ENCODE data around the gene CCDC27.

The CCDC27 gene

GRCh38 chr1:3707298-3707938 lies 44.8 kb upstream of the CCDC27 start:
- peaks cover 13% of the 10 kb centered on the region for H3K27me3 ChIP-seq (ENCODE audit: insufficient read depth, insufficient read length)
- H3K4me1 ChIP-seq (ENCODE audit: insufficient read depth, insufficient read length): peaks cover 23% of the 10 kb centered on the region
- H3K9ac ChIP-seq (ENCODE audit: insufficient read length, low read depth): peak overlapping the region; percentile 50
- no peaks in the 10 kb centered on the region for H3K36me3 ChIP-seq (ENCODE audit: insufficient read depth, insufficient read length, low read length)
- no peak for DNase-seq (ENCODE audit: low read depth, low spot score)
- H3K9me3 ChIP-seq (ENCODE audit: insufficient read depth, low read length): no peaks in the 10 kb centered on the region
- no peak for TF ChIP-seq YY1 (IDR thresholded peaks at IDR 0.05; ENCODE audit: insufficient read depth, insufficient read length)
- no peak for TF ChIP-seq ZNF274 (IDR thresholded peaks at IDR 0.05; ENCODE audit: low read depth, low read length)
- TF ChIP-seq SUZ12 (IDR thresholded peaks at IDR 0.05; ENCODE audit: extremely low read depth, insufficient read depth, insufficient read length): no peak
- peak overlapping the region; percentile 18 for H3K4me3 ChIP-seq (ENCODE audit: insufficient read length, low read depth)

GRCh38 chr1:3707939-3708328 lies 44.3 kb upstream of the CCDC27 start:
- H3K4me3 ChIP-seq (ENCODE audit: insufficient read length, low read depth): peak overlapping the region; percentile 18
- peaks cover 13% of the 10 kb centered on the region for H3K27me3 ChIP-seq (ENCODE audit: insufficient read depth, insufficient read length)
- peaks cover 23% of the 10 kb centered on the region for H3K4me1 ChIP-seq (ENCODE audit: insufficient read depth, insufficient read length)
- H3K36me3 ChIP-seq (ENCODE audit: insufficient read depth, insufficient read length, low read length): no peaks in the 10 kb centered on the region
- TF ChIP-seq SUZ12 (IDR thresholded peaks at IDR 0.05; ENCODE audit: extremely low read depth, insufficient read depth, insufficient read length): no peak
- TF ChIP-seq YY1 (IDR thresholded peaks at IDR 0.05; ENCODE audit: insufficient read depth, insufficient read length): no peak
- TF ChIP-seq ZNF274 (IDR thresholded peaks at IDR 0.05; ENCODE audit: low read depth, low read length): no peak
- H3K9ac ChIP-seq (ENCODE audit: insufficient read length, low read depth): peak overlapping the region; percentile 50
- no peak for DNase-seq (ENCODE audit: low read depth, low spot score)
- no peaks in the 10 kb centered on the region for H3K9me3 ChIP-seq (ENCODE audit: insufficient read depth, low read length)

- no peak for TF ChIP-seq SUZ12 (IDR thresholded peaks at IDR 0.05; ENCODE audit: extremely low read depth, insufficient read depth, insufficient read length)
- TF ChIP-seq YY1 (IDR thresholded peaks at IDR 0.05; ENCODE audit: insufficient read depth, insufficient read length): no peak
- no peak for TF ChIP-seq ZNF274 (IDR thresholded peaks at IDR 0.05; ENCODE audit: low read depth, low read length)
- no peak for DNase-seq (ENCODE audit: low read depth, low spot score)
- Histone ChIP-seq H3K9ac (ENCODE audit: insufficient read length, low read depth) (peak overlapping the region; percentile 32), H3K36me3 (ENCODE audit: insufficient read depth, insufficient read length, low read length) (no peaks in the 10 kb centered on the region), H3K4me1 (ENCODE audit: insufficient read depth, insufficient read length) (peaks cover 25% of the 10 kb centered on the region), H3K4me3 (ENCODE audit: insufficient read length, low read depth) (no peak overlapping the region), H3K27me3 (ENCODE audit: insufficient read depth, insufficient read length) (peaks cover 13% of the 10 kb centered on the region), H3K9me3 (ENCODE audit: insufficient read depth, low read length) (no peaks in the 10 kb centered on the region)
Measured at GRCh38 chr1:3708791-3709190, 43.5 kb upstream of the CCDC27 start.

- TF ChIP-seq SUZ12 (IDR thresholded peaks at IDR 0.05; ENCODE audit: extremely low read depth, insufficient read depth, insufficient read length) (no peak), YY1 (IDR thresholded peaks at IDR 0.05; ENCODE audit: insufficient read depth, insufficient read length) (no peak), ZNF274 (IDR thresholded peaks at IDR 0.05; ENCODE audit: low read depth, low read length) (no peak)
- Histone ChIP-seq H3K4me3 (ENCODE audit: insufficient read length, low read depth) (no peak overlapping the region), H3K4me1 (ENCODE audit: insufficient read depth, insufficient read length) (peaks cover 29% of the 10 kb centered on the region), H3K9ac (ENCODE audit: insufficient read length, low read depth) (no peak overlapping the region), H3K36me3 (ENCODE audit: insufficient read depth, insufficient read length, low read length) (no peaks in the 10 kb centered on the region), H3K27me3 (ENCODE audit: insufficient read depth, insufficient read length) (peaks cover 13% of the 10 kb centered on the region), H3K9me3 (ENCODE audit: insufficient read depth, low read length) (no peaks in the 10 kb centered on the region)
- no peak for DNase-seq (ENCODE audit: low read depth, low spot score)
Measured at GRCh38 chr1:3710251-3710650, 42.0 kb upstream of the CCDC27 start.

- H3K4me1 ChIP-seq (ENCODE audit: insufficient read depth, insufficient read length): peaks cover 29% of the 10 kb centered on the region
- DNase-seq (ENCODE audit: low read depth, low spot score): no peak
- H3K9ac ChIP-seq (ENCODE audit: insufficient read length, low read depth): peak overlapping the region; percentile 42
- H3K4me3 ChIP-seq (ENCODE audit: insufficient read length, low read depth): no peak overlapping the region
- H3K27me3 ChIP-seq (ENCODE audit: insufficient read depth, insufficient read length): peaks cover 13% of the 10 kb centered on the region
- H3K9me3 ChIP-seq (ENCODE audit: insufficient read depth, low read length): no peaks in the 10 kb centered on the region
- no peak for TF ChIP-seq ZNF274 (IDR thresholded peaks at IDR 0.05; ENCODE audit: low read depth, low read length)
- TF ChIP-seq YY1 (IDR thresholded peaks at IDR 0.05; ENCODE audit: insufficient read depth, insufficient read length): no peak
- no peak for TF ChIP-seq SUZ12 (IDR thresholded peaks at IDR 0.05; ENCODE audit: extremely low read depth, insufficient read depth, insufficient read length)
- H3K36me3 ChIP-seq (ENCODE audit: insufficient read depth, insufficient read length, low read length): no peaks in the 10 kb centered on the region
Measured at GRCh38 chr1:3711381-3711779, 40.9 kb upstream of the CCDC27 start.

- Histone ChIP-seq H3K4me3 (ENCODE audit: insufficient read length, low read depth) (no peak overlapping the region), H3K27me3 (ENCODE audit: insufficient read depth, insufficient read length) (peaks cover 13% of the 10 kb centered on the region), H3K9me3 (ENCODE audit: insufficient read depth, low read length) (no peaks in the 10 kb centered on the region), H3K4me1 (ENCODE audit: insufficient read depth, insufficient read length) (peaks cover 28% of the 10 kb centered on the region), H3K36me3 (ENCODE audit: insufficient read depth, insufficient read length, low read length) (no peaks in the 10 kb centered on the region), H3K9ac (ENCODE audit: insufficient read length, low read depth) (no peak overlapping the region)
- no peak for DNase-seq (ENCODE audit: low read depth, low spot score)
- TF ChIP-seq ZNF274 (IDR thresholded peaks at IDR 0.05; ENCODE audit: low read depth, low read length) (no peak), YY1 (IDR thresholded peaks at IDR 0.05; ENCODE audit: insufficient read depth, insufficient read length) (no peak), SUZ12 (IDR thresholded peaks at IDR 0.05; ENCODE audit: extremely low read depth, insufficient read depth, insufficient read length) (no peak)
Measured at GRCh38 chr1:3711780-3712451, 40.3 kb upstream of the CCDC27 start.

Data from NT2/D1 (cell line).